ENCODE results near the gene LMF1.

GRCh38 chr16:979859-980594, 9.2 kb upstream of the LMF1 start:
- TF ChIP-seq SUZ12 (IDR thresholded peaks at IDR 0.05; ENCODE audit: extremely low read depth, insufficient read depth, insufficient read length) = no peak
- TF ChIP-seq YY1 (IDR thresholded peaks at IDR 0.05; ENCODE audit: insufficient read depth, insufficient read length) = no peak
- no peak for TF ChIP-seq ZNF274 (IDR thresholded peaks at IDR 0.05; ENCODE audit: low read depth, low read length)
